G401 (cell line): ENCODE data around the gene CDH1. TPM values are rescaled to one million over a fixed set of nuclear protein-coding genes. Genes with fewer than 3 reads are reported as not detected.
"Not testable (repeated sequence)": the region's sequence is repeated elsewhere in the genome, so short reads cannot be mapped to it uniquely, and the experiment has no call there.

Experiments used
- DNase-seq: peaks from one replicate; pipeline ENCODE4 v3.0.0-alpha.2; 2015; ENCODE audit warnings: low spot score
- in situ Hi-C: cut with HindIII; loops from 2 replicates; pipeline ENCODE4 v1.10.0; 2016; ENCODE audit warnings: low sequenced_read_pairs, mixed read lengths
- total RNA-seq: library from RNA; depleted of rRNA; stranded (reverse); fragments of >200 nt; shearing (Covaris generic); gene quantifications from 2 replicates; pipeline ENCODE4 v1.2.3, GENCODE V29; 2014

The CDH1 gene
- total RNA-seq, 1 experiment from 2014 or later, result 2.4 TPM

GRCh38 chr16:68826652-68827051 is 89.6 kb downstream of the CDH1 start:
- in situ Hi-C loops, result no loop called here
- DNase-seq, result no peak

- no peak for DNase-seq
- in situ Hi-C loops, result no loop called here
Observed at GRCh38 chr16:68833251-68833650, 96.2 kb downstream of the CDH1 start.

- in situ Hi-C loops, result no loop called here
- no peak for DNase-seq
Observed at GRCh38 chr16:68834550-68834949, 97.5 kb downstream of the CDH1 start.

- in situ Hi-C loops, result no loop called here
- DNase-seq, result no peak
Observed at GRCh38 chr16:68835970-68836369, 98.9 kb downstream of the CDH1 start.

- DNase-seq, result no peak
- in situ Hi-C loops, result no loop called here
Observed at GRCh38 chr16:68839831-68840230, 102.7 kb downstream of the CDH1 start.

GRCh38 chr16:68842964-68843481 is 105.9 kb downstream of the CDH1 start:
- in situ Hi-C loops, result not testable (repeated sequence)

GRCh38 chr16:68843482-68844210 is 106.6 kb downstream of the CDH1 start, which contains the start of gene TANGO6:
Gene TANGO6 (plus strand): TSS chr16:68843531. CDS start chr16:68843618, 87 bp downstream.
- in situ Hi-C loops, result no loop called here

More at GRCh38 chr16:68842964-68843481, 105.9 kb downstream of the CDH1 start:
- DNase-seq, result not testable (repeated sequence)

GRCh38 chr16:68844211-68844564 is 107.1 kb downstream of the CDH1 start:
- DNase-seq, result no peak

More at GRCh38 chr16:68843482-68844210, 106.6 kb downstream of the CDH1 start, which contains the start of gene TANGO6:
- DNase-seq, result peak; percentile 90

GRCh38 chr16:68848786-68849185 is 111.7 kb downstream of the CDH1 start:
- in situ Hi-C loops, result no loop called here
- no peak for DNase-seq

More at GRCh38 chr16:68844211-68844564, 107.1 kb downstream of the CDH1 start:
- in situ Hi-C loops, result no loop called here

- in situ Hi-C loops, result no loop called here
- no peak for DNase-seq
Observed at GRCh38 chr16:68850481-68850880, 113.4 kb downstream of the CDH1 start.

- DNase-seq, result no peak
- in situ Hi-C loops, result no loop called here
Observed at GRCh38 chr16:68851601-68852000, 114.5 kb downstream of the CDH1 start.

- no peak for DNase-seq
- in situ Hi-C loops, result no loop called here
Observed at GRCh38 chr16:68857479-68857878, 120.4 kb downstream of the CDH1 start.

GRCh38 chr16:68859828-68860227 is 122.7 kb downstream of the CDH1 start:
- no peak for DNase-seq
- in situ Hi-C loops, result no loop called here

GRCh38 chr16:68860978-68861892 is 124.1 kb downstream of the CDH1 start:
- in situ Hi-C loops, result no loop called here
- DNase-seq, result no peak

GRCh38 chr16:68866933-68867332 is 129.8 kb downstream of the CDH1 start:
- in situ Hi-C loops, result no loop called here
- DNase-seq, result no peak

- DNase-seq, result no peak
- in situ Hi-C loops, result no loop called here
Observed at GRCh38 chr16:68869492-68870088, 132.5 kb downstream of the CDH1 start.

GRCh38 chr16:68873635-68874471 is 136.8 kb downstream of the CDH1 start:
- in situ Hi-C loops, result no loop called here
- no peak for DNase-seq

- no peak for DNase-seq
- in situ Hi-C loops, result no loop called here
Observed at GRCh38 chr16:68875871-68876270, 138.8 kb downstream of the CDH1 start.

- in situ Hi-C loops, result no loop called here
- no peak for DNase-seq
Observed at GRCh38 chr16:68883685-68884084, 146.6 kb downstream of the CDH1 start.
